Measurements from ENCODE around the gene OR8K3. TPM values are rescaled to one million over a fixed set of nuclear protein-coding genes. Genes with fewer than 3 reads are reported as not detected.

The OR8K3 gene
- total and polyA plus RNA-seq, 2 of the 8 experiments (the other 6 are each of a cell fraction or from before 2014, with no cell fraction given), result not detected

GRCh38 chr11:56307836-56308235, 7.1 kb upstream of the OR8K3 start:
- Histone ChIP-seq H3K9ac (replicated peaks in 1 of 4; ENCODE audit: extremely low read depth in 1 of 4, low read depth in 3 of 4, low read length in 3 of 4) (no peak overlapping the region), H3K27ac (ENCODE audit: low read depth, low read length) (no peak overlapping the region), H3K56ac (replicated peaks; ENCODE audit: insufficient read length, low read depth, low read length) (no peak overlapping the region), H2BK12ac (ENCODE audit: low read depth, low read length) (no peak overlapping the region), H2AFZ (ENCODE audit: low read length) (no peak overlapping the region), H2BK5ac (ENCODE audit: low read depth, low read length) (no peak overlapping the region), H4K8ac (ENCODE audit: extremely low read depth, insufficient read depth, low read length) (no peak overlapping the region), H3K4me2 (ENCODE audit: insufficient read depth in 1 of 2, low read depth in 2 of 2, low read length in 2 of 2) (no peak overlapping the region), H4K5ac (ENCODE audit: insufficient read length, low read depth, low read length) (no peak overlapping the region), H3K18ac (ENCODE audit: extremely low read depth, low read length) (no peak overlapping the region), H3K14ac (ENCODE audit: insufficient read length) (no peak overlapping the region), H3K36me3 (ENCODE audit: control insufficient read depth in 2 of 4, insufficient read depth in 4 of 4, low read length in 3 of 4) (no peaks in the 10 kb centered on the region; a peak in 1 of 8 replicates), H3K4me1 (replicated peaks in 1 of 4; ENCODE audit: control insufficient read depth in 3 of 4, insufficient read depth in 4 of 4, low read length in 3 of 4) (no peaks in the 10 kb centered on the region), H3K27me3 (replicated peaks in 1 of 4; ENCODE audit: control insufficient read depth in 3 of 4, extremely low read depth in 1 of 4, insufficient read depth in 3 of 4, low read length in 3 of 4) (0 out of 7 replicates have a peak, but pooled peaks cover 0 to 2% (median 0%) of the 10 kb centered on the region in 4 experiments), H3K4ac (replicated peaks; ENCODE audit: insufficient read length, low read depth, low read length) (no peak overlapping the region), H3K4me3 (ENCODE audit: extremely low read depth in 1 of 4, insufficient read depth in 2 of 4, low read depth in 3 of 4, low read length in 4 of 4) (no peak overlapping the region), H4K91ac (replicated peaks; ENCODE audit: insufficient read length, low read length) (no peak overlapping the region), H3K9me3 (ENCODE audit: insufficient read depth in 2 of 2, low read depth in 1 of 2, low read length in 1 of 2) (no peaks in the 10 kb centered on the region), H2BK20ac (ENCODE audit: low read length) (no peak overlapping the region), H3K79me2 (ENCODE audit: control insufficient read depth in 1 of 2, insufficient read depth in 2 of 2, low read length in 2 of 2) (no peaks in the 10 kb centered on the region), H3K23me2 (ENCODE audit: low read depth, low read length) (no peaks in the 10 kb centered on the region), H4K20me1 (replicated peaks in 1 of 2; ENCODE audit: control insufficient read depth in 1 of 2, insufficient read depth in 2 of 2, low read length in 2 of 2) (no peaks in the 10 kb centered on the region), H3K79me1 (ENCODE audit: low read depth, low read length) (no peaks in the 10 kb centered on the region), H2AK5ac (ENCODE audit: low read depth, low read length) (no peak overlapping the region), H2BK120ac (replicated peaks; ENCODE audit: low read depth, low read length) (no peak overlapping the region), H3K23ac (ENCODE audit: insufficient read length) (no peak overlapping the region), H2BK15ac (ENCODE audit: low read length) (no peak overlapping the region)
- WGBS, 2 experiments (ENCODE audit: extremely low coverage in 1 of 2, insufficient coverage in 1 of 2, insufficient read length in 1 of 2, insufficient replicate concordance in 2 of 2, low coverage in 1 of 2, low lambda C conversion rate in 2 of 2, missing lambda C conversion rate in 1 of 2), result 93% methylated on average over 3 of the region's 3 CpGs; no CpG with 5 or more reads in 1 of the 2 experiments
- TF ChIP-seq POU5F1 (IDR thresholded peaks at IDR 0.05; ENCODE audit: low read depth, low read length) (no peak), EZH2 (IDR thresholded peaks at IDR 0.05; ENCODE audit: low read depth, low read length, severe bottlenecking) (no peak), CTCF (IDR thresholded peaks at IDR 0.05; ENCODE audit: control extremely low read depth in 1 of 3, insufficient read depth in 1 of 3, low read depth in 1 of 3, low read length in 3 of 3) (no peak), GTF2F1 (IDR thresholded peaks at IDR 0.05; ENCODE audit: borderline replicate concordance, low read depth, low read length) (no peak), SIN3A (conservative IDR thresholded peaks at IDR 0.05 in 1 of 2, IDR thresholded peaks at IDR 0.05 in 1 of 2; ENCODE audit: low read depth in 1 of 2, low read length in 2 of 2) (no peak), TAF7 (optimal IDR thresholded peaks at IDR 0.05; ENCODE audit: borderline replicate concordance, low read depth, low read length) (no peak), ATF3 (IDR thresholded peaks at IDR 0.05; ENCODE audit: insufficient read depth, low read depth, low read length) (no peak), BACH1 (IDR thresholded peaks at IDR 0.05; ENCODE audit: low read length) (no peak)
- ChIA-PET CTCF (ENCODE audit: partially characterized antibody) (interaction anchor here (0.6 to 0.7 kb wide), 2 partner anchors 61 to 132 kb away, joined by 3 to 5 read pairs; partner anchors contain the start of gene OR5J2), POLR2A (ENCODE audit: partially characterized antibody) (no interaction called here)
- no peak for DNase-seq (ENCODE audit: low read depth in 1 of 2, low spot score in 2 of 2)
- FAIRE-seq, result no peak
